Measurements from ENCODE around the gene DNER. TPM values are rescaled to one million over a fixed set of nuclear protein-coding genes. Genes with fewer than 3 reads are reported as not detected.

The DNER gene
- total and polyA plus RNA-seq, 2 donors (not counting 3 experiments of a cell fraction or from before 2014, with no cell fraction given), result 0.01 TPM; not detected in 1

DNA sequence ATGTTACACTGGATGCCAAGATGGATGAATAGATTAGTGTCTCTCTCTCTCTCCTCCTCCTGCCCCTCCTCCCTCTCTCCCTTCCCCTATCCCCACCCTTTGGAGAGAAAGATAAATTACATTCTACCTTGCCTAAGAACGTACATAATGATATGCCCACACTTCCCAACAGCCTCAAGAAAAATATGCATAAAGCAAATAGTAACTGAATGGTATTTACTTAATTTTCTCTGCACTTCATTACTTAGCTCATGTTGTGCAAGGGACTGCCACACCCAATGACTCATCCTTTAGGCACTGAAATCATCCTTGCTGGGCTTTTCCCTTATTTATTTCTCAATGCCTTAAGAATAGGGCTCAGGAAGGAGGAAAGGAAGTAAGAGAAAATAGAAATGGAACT is 306.0 kb downstream of the DNER start:
- Histone ChIP-seq H3K4me3 (replicated peaks in 1 of 3; ENCODE audit: insufficient read depth in 1 of 3, low read depth in 1 of 3, low read length in 3 of 3) (no peak overlapping the region), H3K79me2 (ENCODE audit: control insufficient read depth, insufficient read depth, low read length) (no peaks in the 10 kb centered on the region), H3K36me3 (ENCODE audit: control insufficient read depth in 2 of 2, extremely low read depth in 1 of 2, insufficient read depth in 2 of 2, low read length in 2 of 2) (no peaks in the 10 kb centered on the region), H3K4me2 (ENCODE audit: insufficient read depth, low read length) (no peak overlapping the region), H3K27me3 (ENCODE audit: control insufficient read depth in 2 of 2, insufficient read depth in 2 of 2, low read length in 2 of 2) (no peaks in the 10 kb centered on the region), H4K20me1 (replicated peaks; ENCODE audit: control insufficient read depth, extremely low read depth, insufficient read depth, low read length) (no peaks in the 10 kb centered on the region), H3K9me3 (replicated peaks; ENCODE audit: control insufficient read depth, insufficient read depth, low read length) (no peaks in the 10 kb centered on the region), H2AFZ (ENCODE audit: low read depth, low read length) (no peak overlapping the region), H3K9ac (replicated peaks; ENCODE audit: extremely low read depth, insufficient read depth, low read length) (no peak overlapping the region), H3K27ac (ENCODE audit: insufficient read depth, low read depth, low read length) (no peak overlapping the region), H3K4me1 (ENCODE audit: control insufficient read depth, extremely low read depth, insufficient read depth, low read length) (peaks cover 11% of the 10 kb centered on the region), H3K9me1 (replicated peaks; ENCODE audit: control insufficient read depth, extremely low read depth, insufficient read depth, low read length) (no peaks in the 10 kb centered on the region)
- BruUV-seq (replicated peaks), result no TSS peak
- dilution Hi-C loops (cut with MboI; ENCODE audit: extremely low pct_ligation_motif_present, low sequenced_read_pairs) (no loop called here), intact Hi-C loops (cut with micrococcal nuclease) (no loop called here)
- CTCF ChIA-PET, result interaction anchor here (0.8 to 1.2 kb wide), 3 partner anchors 9 to 35 kb away, joined by 3 read pairs; no protein-coding TSS in a partner anchor
- TF ChIP-seq, protein P1, sequence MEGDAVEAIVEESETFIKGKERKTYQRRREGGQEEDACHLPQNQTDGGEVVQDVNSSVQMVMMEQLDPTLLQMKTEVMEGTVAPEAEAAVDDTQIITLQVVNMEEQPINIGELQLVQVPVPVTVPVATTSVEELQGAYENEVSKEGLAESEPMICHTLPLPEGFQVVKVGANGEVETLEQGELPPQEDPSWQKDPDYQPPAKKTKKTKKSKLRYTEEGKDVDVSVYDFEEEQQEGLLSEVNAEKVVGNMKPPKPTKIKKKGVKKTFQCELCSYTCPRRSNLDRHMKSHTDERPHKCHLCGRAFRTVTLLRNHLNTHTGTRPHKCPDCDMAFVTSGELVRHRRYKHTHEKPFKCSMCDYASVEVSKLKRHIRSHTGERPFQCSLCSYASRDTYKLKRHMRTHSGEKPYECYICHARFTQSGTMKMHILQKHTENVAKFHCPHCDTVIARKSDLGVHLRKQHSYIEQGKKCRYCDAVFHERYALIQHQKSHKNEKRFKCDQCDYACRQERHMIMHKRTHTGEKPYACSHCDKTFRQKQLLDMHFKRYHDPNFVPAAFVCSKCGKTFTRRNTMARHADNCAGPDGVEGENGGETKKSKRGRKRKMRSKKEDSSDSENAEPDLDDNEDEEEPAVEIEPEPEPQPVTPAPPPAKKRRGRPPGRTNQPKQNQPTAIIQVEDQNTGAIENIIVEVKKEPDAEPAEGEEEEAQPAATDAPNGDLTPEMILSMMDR (IDR thresholded peaks at IDR 0.05; ENCODE audit: extremely low read depth in 1 of 2, insufficient read depth in 1 of 2, low read depth in 1 of 2, low read length in 2 of 2), result no peak
- TF ChIP-seq POLR2A (IDR thresholded peaks at IDR 0.05; ENCODE audit: low read depth, low read length), result no peak
- TF ChIP-seq FOS (IDR thresholded peaks at IDR 0.05; ENCODE audit: borderline replicate concordance, insufficient read depth, low read length), result peak; percentile 85
- TF ChIP-seq EZH2 (IDR thresholded peaks at IDR 0.05; ENCODE audit: borderline replicate concordance, low read depth, low read length, severe bottlenecking), result no peak
- TF ChIP-seq POLR2AphosphoS5 (IDR thresholded peaks at IDR 0.05; ENCODE audit: insufficient read depth, low read depth, low read length), result no peak
- no peak for FAIRE-seq
- POLR2A ChIA-PET, result no interaction called here
- peak; percentile 35 for DNase-seq (ENCODE audit: low read depth, low spot score)

- H3K27me3 ChIP-seq (ENCODE audit: control insufficient read depth in 2 of 2, insufficient read depth in 2 of 2, low read length in 2 of 2), result no peaks in the 10 kb centered on the region
- H3K4me1 ChIP-seq (ENCODE audit: control insufficient read depth, extremely low read depth, insufficient read depth, low read length), result peaks cover 11% of the 10 kb centered on the region
- BruUV-seq (replicated peaks), result no TSS peak
- H2AFZ ChIP-seq (ENCODE audit: low read depth, low read length), result no peak overlapping the region
- intact Hi-C loops (cut with micrococcal nuclease), result no loop called here
- H3K9me3 ChIP-seq (replicated peaks; ENCODE audit: control insufficient read depth, insufficient read depth, low read length), result no peaks in the 10 kb centered on the region
- H3K4me3 ChIP-seq (replicated peaks in 1 of 3; ENCODE audit: insufficient read depth in 1 of 3, low read depth in 1 of 3, low read length in 3 of 3), result no peak overlapping the region
- ChIA-PET POLR2A (no interaction called here), CTCF (interaction anchor here (1.0 kb wide), 1 partner anchor 36 kb away, joined by 3 read pairs; no protein-coding TSS in a partner anchor)
- no peaks in the 10 kb centered on the region for H3K36me3 ChIP-seq (ENCODE audit: control insufficient read depth in 2 of 2, extremely low read depth in 1 of 2, insufficient read depth in 2 of 2, low read length in 2 of 2)
- DNase-seq (ENCODE audit: low read depth, low spot score) (peak; percentile 70), FAIRE-seq (peak; percentile 48)
- H3K27ac ChIP-seq (ENCODE audit: insufficient read depth, low read depth, low read length), result peak overlapping the region; percentile 11
- no peaks in the 10 kb centered on the region for H3K9me1 ChIP-seq (replicated peaks; ENCODE audit: control insufficient read depth, extremely low read depth, insufficient read depth, low read length)
- no peak overlapping the region for H3K9ac ChIP-seq (replicated peaks; ENCODE audit: extremely low read depth, insufficient read depth, low read length)
- H4K20me1 ChIP-seq (replicated peaks; ENCODE audit: control insufficient read depth, extremely low read depth, insufficient read depth, low read length), result no peaks in the 10 kb centered on the region
- TF ChIP-seq GATA2 (IDR thresholded peaks at IDR 0.05; ENCODE audit: insufficient read depth, insufficient read length, low read depth, low read length) (no peak), JUN (IDR thresholded peaks at IDR 0.05; ENCODE audit: borderline replicate concordance, insufficient read depth, insufficient read length, low read depth) (peak; percentile 37), FOS (IDR thresholded peaks at IDR 0.05; ENCODE audit: borderline replicate concordance, insufficient read depth, low read length) (peak; percentile 67)
- dilution Hi-C loops (cut with MboI; ENCODE audit: extremely low pct_ligation_motif_present, low sequenced_read_pairs), result no loop called here
- H3K4me2 ChIP-seq (ENCODE audit: insufficient read depth, low read length), result no peak overlapping the region
- H3K79me2 ChIP-seq (ENCODE audit: control insufficient read depth, insufficient read depth, low read length), result no peaks in the 10 kb centered on the region
Observed at GRCh38 chr2:229407170-229407569, 307.2 kb downstream of the DNER start.
